Panc1 (cell line): ENCODE measurements around the gene RIPPLY2.

Experiments used
- CTCF ChIP-seq: fragments of 450-650 bp; IDR thresholded peaks from 2 replicates; pipeline ENCODE4 v1.5.1; 2017; ENCODE audit warnings: mild to moderate bottlenecking
- POLR2AphosphoS5 ChIP-seq: IDR thresholded peaks from 2 replicates; pipeline ENCODE4 v1.6.1; 2012; ENCODE audit warnings: mild to moderate bottlenecking, low read depth, low read length, moderate library complexity
- REST ChIP-seq, 2 experiments: IDR thresholded peaks; 2 replicates each; pipeline ENCODE4 v1.6.1; 2011 to 2012; ENCODE audit warnings: low read depth in 2 of 2, control low read depth in 1 of 2, low read length in 1 of 2, mild to moderate bottlenecking in 1 of 2, moderate library complexity in 1 of 2; ENCODE audit not compliant: insufficient read depth in 1 of 2

GRCh38 chr6:83893024-83893423 is 39.9 kb downstream of the RIPPLY2 start:
- TF ChIP-seq POLR2AphosphoS5 (no peak), CTCF (no peak), REST (IDR thresholded peaks at IDR 0.05; ENCODE audit: insufficient read depth in 1 of 2, low read depth in 2 of 2, low read length in 1 of 2) (no peak)
